Measurements from ENCODE around the gene AGAP1. TPM values are rescaled to one million over a fixed set of nuclear protein-coding genes. Genes with fewer than 3 reads are reported as not detected.

AGAP1 gene
- polyA plus RNA-seq, 1 donor from 2014 or later: 17.4 TPM

DNA sequence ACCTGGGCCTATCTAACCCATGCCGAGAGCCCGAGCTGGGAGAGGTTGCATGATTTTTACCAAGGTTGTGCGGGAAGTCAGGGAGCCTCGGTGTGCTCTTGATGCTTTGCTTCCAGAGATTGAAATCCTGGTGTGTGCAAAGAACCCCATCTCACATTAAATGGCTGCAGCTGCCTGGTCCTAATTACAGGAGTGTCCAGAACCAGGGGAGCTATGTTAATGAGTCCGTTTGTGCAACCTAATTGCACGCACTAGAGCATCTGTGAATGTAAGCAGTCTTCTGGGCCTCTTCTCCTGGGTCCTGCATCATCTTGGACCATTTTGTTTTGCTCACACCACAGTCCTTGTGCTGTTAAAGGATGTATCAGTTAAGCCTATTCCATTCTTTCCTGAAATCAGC, 263.8 kb downstream of the AGAP1 start:
- H3K4me2 ChIP-seq (ENCODE audit: low read length): no peak overlapping the region
- no peak overlapping the region for H3K9ac ChIP-seq (ENCODE audit: low read length)
- TF ChIP-seq POLR2AphosphoS5 (IDR thresholded peaks at IDR 0.05): no peak
- TF ChIP-seq EZH2 (IDR thresholded peaks at IDR 0.05; ENCODE audit: borderline replicate concordance, insufficient read depth, low read length, poor library complexity, severe bottlenecking): no peak
- no peak for TF ChIP-seq CTCF (IDR thresholded peaks at IDR 0.05; ENCODE audit: poor library complexity, severe bottlenecking)
- TF ChIP-seq REST (IDR thresholded peaks at IDR 0.05; ENCODE audit: borderline replicate concordance): no peak
- no peak for TF ChIP-seq SMC3 (conservative IDR thresholded peaks at IDR 0.05; ENCODE audit: poor library complexity)
- TF ChIP-seq RAD21 (conservative IDR thresholded peaks at IDR 0.05): no peak
- TF ChIP-seq EP300 (conservative IDR thresholded peaks at IDR 0.05; ENCODE audit: poor library complexity, severe bottlenecking): no peak
- no peak overlapping the region for H3K27ac ChIP-seq (ENCODE audit: low read length)
- H3K4me3 ChIP-seq (ENCODE audit: low read length): no peak overlapping the region
- no peaks in the 10 kb centered on the region for H3K79me2 ChIP-seq (replicated peaks; ENCODE audit: insufficient read depth, low read length)
- no peak overlapping the region for H2AFZ ChIP-seq (ENCODE audit: low read depth, low read length)
- H3F3A ChIP-seq (ENCODE audit: insufficient read depth, low read length, poor library complexity, severe bottlenecking): no peaks in the 10 kb centered on the region
- H3K27me3 ChIP-seq (ENCODE audit: insufficient read depth, low read depth, low read length): no peaks in the 10 kb centered on the region
- no peaks in the 10 kb centered on the region for H4K20me1 ChIP-seq (ENCODE audit: insufficient read depth)
- H3K36me3 ChIP-seq (ENCODE audit: insufficient read depth, low read length): no peaks in the 10 kb centered on the region
- no peaks in the 10 kb centered on the region for H3K9me3 ChIP-seq (ENCODE audit: low read length)
- H3K9me2 ChIP-seq (ENCODE audit: insufficient read depth, low read length): no peaks in the 10 kb centered on the region

- H4K20me1 ChIP-seq (ENCODE audit: insufficient read depth): no peaks in the 10 kb centered on the region
- no peak for TF ChIP-seq RAD21 (conservative IDR thresholded peaks at IDR 0.05)
- no peak for TF ChIP-seq TAF1 (IDR thresholded peaks at IDR 0.05; ENCODE audit: low read depth)
- no peak for TF ChIP-seq MXI1 (conservative IDR thresholded peaks at IDR 0.05; ENCODE audit: poor library complexity, severe bottlenecking)
- no peak for TF ChIP-seq POLR2AphosphoS5 (IDR thresholded peaks at IDR 0.05)
- no peak for TF ChIP-seq EZH2 (IDR thresholded peaks at IDR 0.05; ENCODE audit: borderline replicate concordance, insufficient read depth, low read length, poor library complexity, severe bottlenecking)
- peak; percentile 13 for TF ChIP-seq CTCF (IDR thresholded peaks at IDR 0.05; ENCODE audit: poor library complexity, severe bottlenecking)
- TF ChIP-seq EP300 (conservative IDR thresholded peaks at IDR 0.05; ENCODE audit: poor library complexity, severe bottlenecking): no peak
- H3F3A ChIP-seq (ENCODE audit: insufficient read depth, low read length, poor library complexity, severe bottlenecking): no peaks in the 10 kb centered on the region
- no peaks in the 10 kb centered on the region for H3K27me3 ChIP-seq (ENCODE audit: insufficient read depth, low read depth, low read length)
- H3K9me3 ChIP-seq (ENCODE audit: low read length): no peaks in the 10 kb centered on the region
- no peaks in the 10 kb centered on the region for H3K36me3 ChIP-seq (ENCODE audit: insufficient read depth, low read length)
- H2AFZ ChIP-seq (ENCODE audit: low read depth, low read length): no peak overlapping the region
- no peak overlapping the region for H3K4me2 ChIP-seq (ENCODE audit: low read length)
- no peak overlapping the region for H3K27ac ChIP-seq (ENCODE audit: low read length)
- H3K9me2 ChIP-seq (ENCODE audit: insufficient read depth, low read length): no peaks in the 10 kb centered on the region
- no peak overlapping the region for H3K4me3 ChIP-seq (ENCODE audit: low read length)
- H3K9ac ChIP-seq (ENCODE audit: low read length): no peak overlapping the region
- no peaks in the 10 kb centered on the region for H3K79me2 ChIP-seq (replicated peaks; ENCODE audit: insufficient read depth, low read length)
Measured at GRCh38 chr2:235762832-235763598, 269.2 kb downstream of the AGAP1 start.

Data from neural cell (in vitro differentiated cells).